Fibroblast of the aortic adventitia (primary cell): ENCODE results near the gene IRF4. TPM values are rescaled to one million over a fixed set of nuclear protein-coding genes. Genes with fewer than 3 reads are reported as not detected.

Experiments
- DNase-seq: peaks from one replicate; pipeline ENCODE4 v3.0.0-alpha.2; 2010; ENCODE audit warnings: low read depth
- H3K4me3 ChIP-seq: 2 replicates; pipeline ENCODE4 v1.5.1; 2011; ENCODE audit warnings: low read depth, mild to moderate bottlenecking, control low read depth, low read length, moderate library complexity
- total RNA-seq: library from RNA; depleted of rRNA; stranded (reverse); fragments of >200 nt; gene quantifications from 2 replicates; pipeline ENCODE4 v1.2.3, GENCODE V29; 2012; ENCODE audit warnings: low replicate concordance
- TF ChIP-seq, protein P1 (sequence below): IDR thresholded peaks from 2 replicates; pipeline ENCODE4 v1.5.1; 2011; ENCODE audit warnings: mild to moderate bottlenecking, low read length, control low read depth, inconsistent platforms; ENCODE audit not compliant: insufficient read depth

IRF4 gene
- total RNA-seq, 1 donor = 2.3 TPM

DNA sequence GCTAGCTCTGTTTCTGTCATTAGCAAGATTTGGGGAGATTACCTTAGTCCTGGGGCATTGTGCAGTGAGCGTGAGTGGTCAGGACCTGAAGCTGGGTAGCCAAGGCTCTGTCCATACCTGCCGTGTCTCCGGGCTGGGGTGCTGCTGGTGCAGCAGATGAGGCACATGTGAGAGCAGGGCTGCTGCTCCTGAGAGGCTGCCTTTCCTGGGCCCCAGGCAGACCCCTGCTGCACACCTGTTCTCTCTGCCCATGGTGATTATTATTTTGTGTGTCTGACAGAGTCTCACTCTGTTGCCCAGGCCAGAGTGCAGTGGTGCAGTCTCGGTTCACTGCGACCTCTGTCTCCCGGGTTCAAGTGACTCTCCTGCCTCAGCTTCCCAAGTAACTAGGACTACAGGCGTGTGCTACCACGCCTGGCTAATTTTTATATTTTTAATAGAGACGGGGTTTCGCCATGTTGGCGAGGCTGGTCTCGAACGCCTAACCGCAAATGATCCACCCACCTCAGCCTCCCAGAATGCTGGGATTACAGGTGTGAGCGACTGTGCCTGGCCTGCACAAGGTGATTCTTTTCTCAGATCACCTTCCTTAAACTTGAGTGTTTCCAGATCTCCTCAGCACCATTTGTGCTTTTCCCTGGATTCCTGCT lies 36.8 kb upstream of the IRF4 start:
- H3K4me3 ChIP-seq = no peak overlapping the region
- TF ChIP-seq, protein P1, sequence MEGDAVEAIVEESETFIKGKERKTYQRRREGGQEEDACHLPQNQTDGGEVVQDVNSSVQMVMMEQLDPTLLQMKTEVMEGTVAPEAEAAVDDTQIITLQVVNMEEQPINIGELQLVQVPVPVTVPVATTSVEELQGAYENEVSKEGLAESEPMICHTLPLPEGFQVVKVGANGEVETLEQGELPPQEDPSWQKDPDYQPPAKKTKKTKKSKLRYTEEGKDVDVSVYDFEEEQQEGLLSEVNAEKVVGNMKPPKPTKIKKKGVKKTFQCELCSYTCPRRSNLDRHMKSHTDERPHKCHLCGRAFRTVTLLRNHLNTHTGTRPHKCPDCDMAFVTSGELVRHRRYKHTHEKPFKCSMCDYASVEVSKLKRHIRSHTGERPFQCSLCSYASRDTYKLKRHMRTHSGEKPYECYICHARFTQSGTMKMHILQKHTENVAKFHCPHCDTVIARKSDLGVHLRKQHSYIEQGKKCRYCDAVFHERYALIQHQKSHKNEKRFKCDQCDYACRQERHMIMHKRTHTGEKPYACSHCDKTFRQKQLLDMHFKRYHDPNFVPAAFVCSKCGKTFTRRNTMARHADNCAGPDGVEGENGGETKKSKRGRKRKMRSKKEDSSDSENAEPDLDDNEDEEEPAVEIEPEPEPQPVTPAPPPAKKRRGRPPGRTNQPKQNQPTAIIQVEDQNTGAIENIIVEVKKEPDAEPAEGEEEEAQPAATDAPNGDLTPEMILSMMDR = no peak
- no peak for DNase-seq

DNA sequence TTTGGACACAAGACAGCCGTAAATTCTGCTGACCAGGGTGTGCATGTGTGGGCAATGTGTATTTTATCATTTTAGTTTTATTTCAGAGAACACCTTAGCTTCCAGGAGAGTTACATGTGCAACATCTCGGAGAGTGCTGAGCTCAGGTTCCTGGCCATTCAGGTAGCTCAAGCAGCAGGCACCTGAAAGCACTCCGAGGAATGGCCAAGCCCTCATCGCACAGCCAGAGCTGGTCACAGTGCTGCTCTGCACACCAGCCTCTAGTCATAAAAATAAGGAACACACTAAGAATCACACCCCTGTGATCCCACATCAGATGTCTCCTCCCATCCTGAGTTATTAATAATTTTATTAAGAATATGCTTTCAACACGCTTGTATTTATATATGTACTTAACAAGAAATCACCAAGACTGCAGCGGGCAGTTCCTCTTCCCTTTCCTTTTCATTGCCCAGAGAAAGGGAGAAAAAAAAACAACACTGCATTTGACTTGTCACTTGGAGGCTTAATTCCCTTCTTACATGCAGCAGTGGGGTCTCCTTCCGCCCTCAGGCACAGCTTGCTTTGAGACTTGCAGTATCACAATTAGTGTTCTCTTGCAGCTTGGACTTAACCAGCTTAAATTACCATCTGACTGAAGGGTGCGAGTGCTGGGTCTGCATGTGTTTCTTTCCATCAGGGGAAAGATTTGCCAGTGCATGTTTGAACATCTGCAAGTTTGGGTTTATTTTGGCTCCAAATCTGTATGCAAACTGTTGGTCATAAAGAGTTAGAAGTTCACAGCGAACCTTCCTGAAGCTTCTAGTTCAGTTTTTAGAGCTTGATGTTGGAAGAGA lies 36.0 kb upstream of the IRF4 start:
- H3K4me3 ChIP-seq = no peak overlapping the region
- TF ChIP-seq, protein P1 = no peak
- no peak for DNase-seq

- DNase-seq = no peak
- TF ChIP-seq, protein P1 = no peak
- H3K4me3 ChIP-seq = no peak overlapping the region
Observed at GRCh38 chr6:356828-357251, 34.7 kb upstream of the IRF4 start.

- no peak overlapping the region for H3K4me3 ChIP-seq
- DNase-seq = no peak
- TF ChIP-seq, protein P1 = no peak
Observed at GRCh38 chr6:357261-357790, 34.2 kb upstream of the IRF4 start.

GRCh38 chr6:357791-358341 lies 33.7 kb upstream of the IRF4 start:
- no peak for DNase-seq
- H3K4me3 ChIP-seq = no peak overlapping the region
- TF ChIP-seq, protein P1 = no peak

DNA sequence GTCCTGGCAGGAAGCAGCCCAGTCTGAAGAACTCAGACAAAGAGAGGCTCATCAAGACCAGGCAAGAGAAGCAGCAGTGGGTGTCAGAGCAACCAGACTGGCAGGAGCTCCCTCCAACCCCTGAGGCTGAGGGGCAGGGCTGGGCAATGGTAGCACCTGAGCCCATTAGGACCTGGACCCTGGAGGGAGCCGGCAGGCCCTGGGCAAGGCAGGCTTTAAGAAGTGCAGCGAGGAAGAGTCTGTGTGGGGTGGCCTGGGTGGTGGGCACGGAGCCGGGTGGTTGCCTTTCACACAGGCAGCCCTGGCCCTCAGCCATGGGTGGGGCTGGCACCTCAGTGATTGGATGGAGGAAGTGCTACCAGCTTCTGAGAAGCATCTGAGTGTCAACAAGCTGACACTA lies 33.1 kb upstream of the IRF4 start:
- H3K4me3 ChIP-seq = no peak overlapping the region
- TF ChIP-seq, protein P1 = no peak
- DNase-seq = no peak
